Fibroblast of peridontal ligament (primary cell): ENCODE measurements around the gene RAB11FIP3.

Experiments
- DNase-seq: peaks from one replicate; pipeline ENCODE4 v3.0.0-alpha.2; 2010; ENCODE audit errors: extremely low read depth

The RAB11FIP3 gene

DNA sequence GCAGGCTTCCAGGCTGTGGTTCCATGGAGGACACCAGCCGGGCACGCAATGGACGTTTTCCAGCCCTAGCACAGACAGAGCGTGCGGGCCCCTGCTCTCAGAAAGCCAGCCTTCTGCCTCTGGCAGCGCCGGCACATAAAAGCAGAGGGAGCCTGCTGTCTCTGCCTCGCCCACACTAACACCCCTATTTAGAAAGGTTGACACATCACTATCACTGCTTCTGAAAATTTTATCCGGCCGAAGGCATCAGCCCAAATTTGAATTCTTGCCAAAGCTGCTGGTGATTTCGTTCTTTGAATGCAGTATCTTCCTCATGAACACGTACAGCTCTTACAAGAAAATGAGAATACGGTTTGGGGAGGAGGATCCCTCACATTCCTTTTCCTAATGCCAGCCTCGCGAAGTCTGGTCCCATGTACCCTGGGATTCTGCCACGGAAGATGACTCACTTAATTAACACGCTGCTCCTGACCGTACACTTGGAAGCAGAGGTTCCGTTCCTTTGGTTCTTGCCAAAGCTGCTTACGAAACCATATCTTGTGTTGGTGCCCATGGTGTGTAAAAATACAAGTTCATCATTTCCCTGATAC is 1.3 kb upstream of the RAB11FIP3 start:
- DNase-seq = peak; percentile 99

DNA sequence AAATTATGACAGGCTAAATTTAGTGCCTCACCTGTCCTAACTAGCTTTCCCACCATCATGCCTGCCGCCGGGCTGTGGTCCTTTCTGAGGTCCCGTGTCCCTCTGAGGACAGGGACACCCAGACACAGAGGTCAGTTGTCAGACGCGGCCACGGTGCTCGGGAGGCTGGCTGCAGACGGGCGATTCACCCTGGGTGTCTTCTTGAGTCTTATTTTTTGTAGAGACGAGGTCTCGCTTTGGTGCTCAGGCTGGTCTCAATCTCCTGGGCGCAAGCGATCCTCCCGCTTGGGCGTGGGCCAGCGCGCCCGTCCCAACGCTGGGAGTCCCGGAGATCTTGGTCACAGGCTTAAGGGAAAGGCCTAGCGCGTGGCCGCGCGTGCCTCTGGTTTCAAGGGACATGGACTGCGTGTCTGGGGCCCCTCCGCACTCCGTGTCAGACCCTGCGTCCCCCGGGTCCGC is 797 bp upstream of the RAB11FIP3 start:
- no peak for DNase-seq

DNA sequence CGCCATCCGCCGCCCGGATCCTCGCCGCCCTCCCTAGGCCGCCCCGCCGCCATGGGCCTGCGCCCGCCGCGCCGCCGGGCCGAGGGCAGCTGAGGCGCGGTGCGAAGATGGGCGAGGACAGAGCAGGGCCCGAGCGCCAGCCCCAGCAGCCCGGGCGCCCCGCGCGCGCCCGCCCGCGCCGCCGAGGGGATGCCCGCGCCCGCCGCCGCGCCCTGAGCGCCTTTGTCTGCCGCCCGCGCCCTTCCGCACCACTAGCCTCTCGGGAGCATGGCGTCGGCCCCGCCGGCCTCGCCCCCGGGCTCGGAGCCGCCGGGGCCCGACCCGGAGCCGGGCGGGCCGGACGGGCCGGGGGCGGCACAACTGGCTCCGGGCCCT is 278 bp downstream of the RAB11FIP3 start:
- no peak for DNase-seq

DNA sequence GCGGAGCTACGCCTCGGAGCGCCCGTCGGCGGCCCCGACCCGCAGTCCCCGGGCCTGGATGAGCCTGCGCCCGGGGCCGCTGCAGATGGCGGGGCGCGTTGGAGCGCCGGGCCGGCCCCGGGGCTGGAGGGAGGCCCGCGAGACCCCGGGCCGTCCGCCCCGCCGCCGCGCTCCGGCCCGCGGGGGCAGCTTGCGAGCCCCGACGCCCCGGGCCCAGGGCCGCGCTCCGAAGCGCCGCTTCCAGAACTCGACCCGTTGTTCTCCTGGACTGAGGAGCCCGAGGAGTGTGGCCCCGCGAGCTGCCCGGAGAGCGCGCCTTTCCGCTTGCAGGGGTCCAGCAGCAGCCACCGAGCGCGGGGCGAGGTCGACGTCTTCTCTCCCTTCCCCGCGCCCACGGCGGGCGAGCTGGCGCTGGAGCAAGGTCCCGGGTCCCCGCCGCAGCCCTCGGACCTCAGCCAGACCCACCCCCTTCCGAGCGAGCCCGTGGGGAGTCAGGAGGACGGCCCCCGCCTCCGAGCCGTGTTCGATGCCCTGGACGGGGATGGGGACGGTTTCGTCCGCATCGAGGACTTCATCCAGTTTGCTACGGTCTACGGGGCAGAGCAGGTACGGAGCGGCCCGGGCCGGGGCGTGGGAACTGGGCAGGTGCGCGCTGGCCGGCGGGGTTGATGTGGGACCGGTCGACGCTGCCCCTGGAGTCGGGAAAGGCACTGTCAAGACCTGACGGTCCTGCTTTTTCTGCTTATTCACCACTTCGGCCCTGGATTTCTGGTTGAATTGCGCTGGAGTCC is 861 bp downstream of the RAB11FIP3 start:
- no peak for DNase-seq

DNA sequence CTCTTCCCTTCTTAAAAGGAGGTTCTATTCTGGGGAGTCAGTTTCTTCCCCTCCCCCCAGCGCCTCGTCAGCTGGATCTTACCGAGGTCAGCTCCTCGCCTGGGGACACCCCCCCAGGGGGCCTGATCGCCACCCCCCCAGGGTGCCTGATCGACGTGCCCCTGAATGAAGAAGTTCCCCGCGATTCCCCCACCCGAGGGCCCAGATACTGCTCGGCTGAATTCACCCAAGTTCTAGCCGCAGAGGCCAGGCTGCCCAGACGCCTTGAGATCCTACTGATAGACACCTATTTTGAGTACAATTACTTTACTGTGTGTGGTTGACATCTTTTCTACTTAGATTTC is 1.4 kb downstream of the RAB11FIP3 start:
- no peak for DNase-seq

DNA sequence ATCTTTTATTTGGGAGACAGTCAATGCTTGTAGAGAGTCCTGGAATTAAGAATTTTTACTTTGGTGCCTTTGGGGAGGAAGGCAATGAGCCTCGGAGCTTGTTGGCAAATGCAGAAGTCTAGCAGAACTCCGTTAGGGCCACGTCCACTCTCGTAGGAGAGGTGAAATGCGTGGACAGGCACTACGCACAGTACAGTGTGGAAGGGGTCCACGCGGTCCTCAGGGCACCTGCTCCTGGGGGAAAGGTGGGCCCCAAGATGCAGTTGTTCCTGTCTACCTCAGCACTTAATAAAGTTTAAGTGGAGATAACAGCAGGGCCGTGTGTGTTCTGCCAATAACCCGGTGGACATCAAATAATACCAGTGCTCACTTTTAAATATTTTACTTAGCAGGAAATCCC is 1.8 kb downstream of the RAB11FIP3 start:
- peak; percentile 13 for DNase-seq

DNA sequence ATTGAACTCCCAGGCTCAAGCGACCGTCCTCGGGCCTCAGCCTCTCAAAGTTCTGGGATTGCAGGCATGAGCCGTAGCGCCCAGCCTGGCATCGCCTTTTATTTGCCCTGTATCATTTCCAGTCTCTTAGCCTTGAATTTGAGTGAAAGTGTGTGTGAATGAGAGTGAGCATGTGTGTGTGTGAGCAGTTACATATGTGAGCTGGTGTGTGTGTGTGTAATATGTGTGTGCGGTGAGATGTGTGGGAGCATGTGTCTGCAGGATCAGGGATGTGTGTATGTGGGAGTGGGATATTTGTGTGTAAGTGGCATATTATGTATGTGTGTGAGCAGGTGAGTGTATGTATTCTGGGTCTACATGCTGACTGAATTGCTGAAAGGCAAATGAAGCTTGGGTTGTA is 5.5 kb downstream of the RAB11FIP3 start:
- no peak for DNase-seq

DNA sequence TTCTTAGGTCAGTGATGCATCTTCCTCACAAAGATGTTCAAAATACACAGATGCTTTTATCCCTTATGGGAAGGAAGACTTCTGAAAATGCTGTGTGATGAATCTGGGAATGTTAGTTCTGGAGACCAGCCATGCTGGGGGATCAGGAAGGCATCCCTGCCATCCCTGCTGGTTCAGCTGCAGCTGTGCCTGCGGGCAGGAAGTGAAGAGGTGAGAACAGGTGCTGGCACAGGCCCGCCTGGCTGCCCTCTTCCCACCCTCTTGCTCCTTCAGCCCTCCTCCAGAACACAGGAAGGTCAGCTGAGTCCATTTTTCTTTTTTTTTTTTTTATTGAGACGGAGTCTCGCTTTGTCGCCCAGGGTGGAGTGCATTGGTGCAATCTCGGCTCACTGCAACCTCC is 15.2 kb downstream of the RAB11FIP3 start:
- DNase-seq = no peak

DNA sequence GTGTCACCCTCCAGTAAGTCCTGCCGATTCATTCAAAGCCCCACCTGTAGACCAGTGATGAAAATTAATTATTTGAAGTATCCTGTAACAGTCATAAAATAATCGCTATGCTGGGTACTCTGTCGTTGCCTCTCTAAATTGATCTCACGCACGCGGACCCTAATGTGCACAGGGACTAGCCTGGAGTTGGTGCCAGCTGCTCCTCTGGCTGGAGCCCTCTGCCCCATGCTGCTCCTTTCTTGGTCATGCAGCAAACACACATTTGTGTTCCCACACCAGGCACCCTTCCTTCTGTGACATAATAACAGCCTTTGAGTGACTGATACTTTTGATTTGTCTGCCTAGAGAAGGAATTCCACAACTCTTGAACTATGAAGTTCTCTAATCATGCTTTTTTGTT is 16.0 kb downstream of the RAB11FIP3 start:
- no peak for DNase-seq

DNA sequence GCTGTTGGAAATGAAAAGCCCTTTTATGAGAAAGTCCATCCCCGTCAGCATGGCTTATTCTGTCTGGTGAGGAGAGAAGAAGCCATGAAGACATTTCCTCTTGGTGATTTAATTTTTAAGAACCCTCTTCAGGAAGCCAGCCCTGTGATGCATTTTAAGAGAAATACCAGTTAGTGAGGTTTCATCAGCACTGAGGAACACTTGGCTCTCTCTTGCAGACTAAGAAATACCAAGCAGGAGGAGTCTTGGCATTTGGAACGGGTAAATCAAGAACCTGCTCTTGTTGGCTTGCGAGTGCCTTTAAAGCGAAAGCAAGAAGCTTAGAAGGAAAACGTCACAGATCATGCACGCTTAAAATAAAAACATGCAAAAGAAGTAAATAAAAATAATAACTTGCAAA is 17.5 kb downstream of the RAB11FIP3 start:
- DNase-seq = peak; percentile 57

DNA sequence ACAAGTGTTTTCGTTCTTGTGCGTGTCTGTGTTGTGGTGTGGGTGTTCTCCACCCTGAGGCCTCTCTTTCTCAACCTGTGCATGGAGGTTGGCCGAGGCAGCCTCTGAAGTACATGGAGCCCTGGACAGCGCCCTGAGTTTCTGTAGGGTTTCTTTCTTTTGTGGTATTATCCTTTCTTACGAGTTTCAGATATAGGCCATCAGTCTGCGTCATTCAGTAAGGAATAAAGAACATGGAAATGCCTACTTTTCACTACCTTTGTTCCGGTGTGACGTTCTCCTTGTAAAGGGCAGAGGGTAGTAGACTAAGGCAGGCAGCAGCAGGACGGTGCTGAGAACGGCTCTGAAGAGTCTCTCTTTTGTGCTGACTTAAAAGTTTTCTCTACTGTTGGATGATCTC is 18.6 kb downstream of the RAB11FIP3 start:
- no peak for DNase-seq

DNA sequence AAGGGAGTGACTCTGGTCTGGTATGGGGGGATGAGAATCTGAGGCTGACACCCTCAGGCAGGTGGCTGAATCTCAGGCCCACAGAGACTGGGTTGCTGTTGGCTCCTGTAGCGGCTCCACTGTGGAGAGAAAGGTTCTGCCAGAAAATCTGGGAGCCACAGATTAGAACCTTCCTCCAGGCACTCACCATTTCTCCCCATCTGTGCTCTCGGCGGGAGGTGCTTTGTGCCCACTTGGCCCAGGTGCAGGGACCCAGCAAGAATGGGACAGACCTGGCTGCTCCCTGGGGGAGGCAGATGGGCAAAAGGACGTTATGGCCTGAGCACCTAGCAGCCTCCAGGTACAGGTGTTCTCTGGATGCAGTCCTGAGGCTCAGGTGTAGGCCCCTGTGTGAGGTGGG is 20.1 kb downstream of the RAB11FIP3 start:
- no peak for DNase-seq

DNA sequence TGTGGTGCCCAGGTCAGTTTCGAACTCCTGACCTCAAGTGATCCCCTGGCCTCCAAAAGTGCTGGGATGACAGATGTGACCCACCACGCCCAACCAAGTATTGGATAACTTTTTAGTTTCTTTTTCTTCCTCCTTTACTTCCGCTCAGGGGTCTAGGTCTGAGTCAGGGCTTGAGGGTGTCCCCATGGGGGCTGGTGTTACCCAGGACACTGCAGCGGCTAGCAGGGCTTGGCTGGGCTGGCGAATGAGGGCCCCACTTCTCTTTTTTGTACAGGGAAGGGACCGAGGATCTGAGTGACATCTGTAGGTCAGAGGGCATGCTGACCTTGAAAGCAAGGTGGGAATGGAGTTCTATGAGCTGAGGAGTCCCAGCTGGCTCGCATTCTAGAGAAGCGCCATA is 24.9 kb downstream of the RAB11FIP3 start:
- DNase-seq = no peak

DNA sequence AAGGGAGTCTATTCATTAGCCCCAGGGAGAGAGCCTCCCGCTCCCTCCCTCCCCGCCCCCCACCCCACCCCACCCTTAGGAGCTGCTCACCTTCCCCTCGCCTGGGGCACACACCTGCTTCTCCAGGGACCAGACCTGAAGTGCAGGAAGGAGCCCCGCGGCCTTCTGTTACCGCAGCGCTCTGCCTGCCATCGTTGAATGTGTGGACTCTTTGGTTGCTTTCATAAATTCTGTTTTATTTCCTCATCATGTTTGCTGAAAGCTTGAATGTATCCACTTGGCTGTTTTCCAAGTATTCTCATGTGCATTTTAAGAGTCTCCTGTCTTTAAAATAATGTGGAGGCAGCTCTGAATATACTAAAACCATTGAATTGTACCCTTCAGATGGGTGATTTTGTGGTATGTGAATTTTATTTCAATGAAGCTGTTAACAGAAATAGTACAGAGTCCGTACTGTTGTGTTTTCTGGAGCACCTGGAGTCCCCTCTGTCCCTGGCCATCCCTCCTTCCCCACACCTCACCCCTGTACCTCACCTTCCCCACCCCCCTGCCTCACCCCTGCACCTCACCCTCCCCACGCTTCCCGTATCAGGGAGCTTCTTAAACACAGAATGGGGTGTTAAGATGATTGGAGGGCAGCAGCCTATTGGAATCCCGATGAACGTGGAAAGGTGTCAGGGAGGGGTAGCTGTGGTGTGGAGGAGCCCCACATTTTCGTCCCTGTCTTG is 25.5 kb downstream of the RAB11FIP3 start:
- DNase-seq = no peak

DNA sequence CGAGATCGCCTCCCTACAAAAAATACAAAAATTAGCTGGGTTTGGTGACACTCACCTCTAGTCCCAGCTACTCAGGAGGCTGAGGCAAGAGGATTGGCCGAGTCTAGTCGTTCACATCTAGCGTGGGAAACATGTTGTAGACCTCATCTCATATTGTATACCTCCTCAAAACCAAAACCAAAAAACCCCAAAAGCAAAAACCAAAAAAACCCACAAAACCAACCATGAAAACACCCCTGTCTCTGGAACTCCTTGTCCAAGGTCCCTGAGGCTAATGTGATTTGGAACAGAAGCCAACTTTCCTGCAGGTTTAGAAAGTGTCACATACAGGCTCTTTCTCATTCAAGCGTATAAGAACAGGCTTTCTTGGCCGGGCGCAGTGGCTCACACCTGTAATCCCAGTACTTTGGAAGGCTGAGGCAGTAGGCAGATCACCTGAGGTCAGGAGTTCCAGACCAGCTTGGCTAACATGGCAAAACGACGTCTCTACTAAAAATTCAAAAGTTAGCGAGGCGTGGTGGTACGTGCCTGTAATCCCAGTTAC is 29.0 kb downstream of the RAB11FIP3 start:
- no peak for DNase-seq

DNA sequence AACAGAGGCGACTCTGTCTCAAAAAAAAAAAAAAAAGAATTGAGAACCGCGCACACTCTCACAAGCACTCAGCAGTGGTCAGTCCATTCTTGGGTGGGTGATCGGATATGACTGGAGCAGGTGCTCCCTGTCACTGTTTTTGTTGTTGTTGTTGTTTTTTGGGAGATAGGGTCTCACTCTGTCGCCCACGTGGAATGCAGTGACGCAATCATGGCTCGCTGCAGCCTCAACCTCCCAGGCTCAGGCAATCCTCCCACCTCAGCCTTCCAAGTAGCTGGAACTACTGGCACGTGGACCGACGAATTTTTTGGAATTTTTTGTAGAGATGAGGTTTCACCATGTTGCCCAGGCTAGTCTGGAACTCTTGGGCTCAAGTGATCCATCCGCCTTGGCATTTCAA is 30.0 kb downstream of the RAB11FIP3 start:
- no peak for DNase-seq

DNA sequence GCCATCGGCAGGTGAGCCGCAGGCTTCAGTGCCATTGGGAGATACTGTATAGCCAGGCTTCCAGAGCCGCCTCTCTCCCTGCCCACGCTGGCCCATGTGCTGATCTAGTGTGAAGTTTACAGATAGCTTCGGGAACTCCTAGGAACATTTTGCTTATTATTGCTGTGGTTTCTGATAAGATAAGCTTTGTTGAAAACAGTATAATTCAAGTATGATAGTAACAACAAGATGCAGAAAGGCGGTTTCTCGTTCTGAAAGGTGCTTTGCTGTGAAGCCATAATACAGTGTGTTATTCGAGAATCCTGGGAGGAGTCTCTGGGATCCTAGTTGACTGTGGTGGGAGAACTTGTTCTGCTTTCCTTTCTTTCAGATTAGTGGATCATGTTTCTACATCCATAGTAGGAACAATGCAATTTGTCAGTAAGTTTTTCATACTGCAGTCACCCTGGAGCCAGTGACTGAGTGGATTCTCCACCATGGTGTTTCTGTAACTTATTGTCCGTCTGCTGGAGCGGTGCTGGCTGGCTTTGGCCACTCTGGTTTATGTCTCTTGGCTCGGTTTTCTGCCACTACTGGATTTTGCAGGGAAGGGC is 31.5 kb downstream of the RAB11FIP3 start:
- DNase-seq = peak; percentile 36

DNA sequence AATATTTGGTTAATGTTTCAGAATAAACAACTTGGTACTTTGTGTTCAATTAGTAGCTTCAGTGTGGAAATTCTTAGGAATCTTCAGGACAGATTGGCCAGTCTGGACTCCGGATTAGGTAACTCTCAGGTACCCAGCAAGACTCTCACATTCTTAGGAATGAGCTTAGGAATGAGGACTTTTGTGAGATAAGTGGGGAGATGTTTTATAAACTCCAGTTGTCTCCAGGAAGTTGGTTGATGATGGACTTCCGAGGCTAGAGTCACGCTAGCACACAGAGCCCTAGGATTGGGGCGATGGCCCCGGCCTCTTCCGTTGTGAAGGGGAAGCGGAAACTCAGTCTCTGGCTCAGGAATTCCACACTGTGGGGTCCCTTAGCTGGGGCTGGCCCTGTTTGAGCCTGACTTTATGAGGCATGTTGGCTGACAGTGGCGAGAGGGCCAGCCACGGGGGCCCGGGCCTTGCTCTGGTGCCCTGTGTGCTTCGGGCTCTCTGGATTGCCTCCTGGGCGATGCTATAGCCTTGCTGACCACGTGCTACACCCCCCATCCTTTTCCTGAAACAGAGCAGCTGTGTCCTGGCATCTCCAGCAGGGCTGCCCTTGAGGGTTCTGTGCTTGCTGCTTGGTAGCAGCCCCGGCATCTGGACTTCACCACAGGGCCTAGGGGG is 32.4 kb downstream of the RAB11FIP3 start:
- DNase-seq = no peak

DNA sequence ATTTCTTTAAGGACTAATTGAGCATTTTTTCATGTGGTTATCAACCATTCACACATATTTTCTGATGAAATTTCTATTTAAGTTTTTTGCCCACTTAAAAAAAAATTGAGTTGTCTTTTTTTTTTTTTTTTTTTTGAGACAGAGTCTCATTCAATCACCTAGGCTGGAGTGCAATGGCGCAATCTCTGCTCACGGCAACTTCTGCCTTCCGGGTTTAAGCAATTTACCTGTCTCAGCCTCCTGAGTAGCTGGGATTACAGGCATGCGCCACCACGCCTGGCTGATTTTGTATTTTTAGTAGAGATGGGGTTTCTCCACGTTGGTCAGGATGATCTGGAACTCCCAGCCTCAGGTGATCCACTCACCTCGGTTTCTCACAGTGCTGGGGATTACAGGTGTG is 34.3 kb downstream of the RAB11FIP3 start:
- DNase-seq = no peak

DNA sequence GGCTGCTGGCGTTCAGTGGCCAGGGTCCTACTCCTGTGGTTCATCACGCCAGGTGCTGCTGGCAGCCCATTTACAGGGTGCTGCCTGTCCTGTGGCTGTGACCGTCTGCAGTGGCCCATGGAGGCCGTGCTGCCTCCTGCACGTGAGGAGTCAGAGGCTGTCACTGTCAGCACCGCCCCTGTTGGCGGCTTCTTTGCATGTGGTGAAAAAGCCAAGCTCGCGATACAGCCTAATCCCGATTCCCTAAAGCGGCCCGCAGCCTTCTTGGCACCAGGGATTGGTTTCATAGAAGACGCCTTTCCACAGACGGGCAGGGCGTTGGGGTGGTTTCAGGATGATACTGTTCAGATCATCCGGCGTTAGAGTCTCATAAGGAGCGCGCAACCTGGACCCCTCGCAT is 35.3 kb downstream of the RAB11FIP3 start:
- no peak for DNase-seq

DNA sequence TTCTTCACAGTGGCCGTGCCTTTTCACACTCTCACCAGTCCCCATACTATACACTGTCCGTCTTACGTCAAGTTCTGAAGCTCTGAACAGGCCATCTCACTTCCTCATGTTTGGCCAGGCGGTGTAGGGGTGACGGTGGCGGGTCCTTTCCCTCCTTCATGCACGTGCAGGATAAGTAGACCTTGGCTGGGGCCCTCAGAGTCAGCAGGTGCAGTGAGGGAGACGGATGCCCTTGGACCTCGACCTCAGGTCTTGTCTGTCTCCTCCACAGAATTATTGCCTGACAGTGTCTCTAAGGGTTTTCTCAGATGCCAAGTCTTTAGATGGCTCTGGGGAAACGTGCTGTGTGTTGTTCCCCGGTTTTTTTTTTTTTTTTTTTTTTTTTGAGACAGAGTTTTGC is 37.6 kb downstream of the RAB11FIP3 start:
- DNase-seq = no peak

DNA sequence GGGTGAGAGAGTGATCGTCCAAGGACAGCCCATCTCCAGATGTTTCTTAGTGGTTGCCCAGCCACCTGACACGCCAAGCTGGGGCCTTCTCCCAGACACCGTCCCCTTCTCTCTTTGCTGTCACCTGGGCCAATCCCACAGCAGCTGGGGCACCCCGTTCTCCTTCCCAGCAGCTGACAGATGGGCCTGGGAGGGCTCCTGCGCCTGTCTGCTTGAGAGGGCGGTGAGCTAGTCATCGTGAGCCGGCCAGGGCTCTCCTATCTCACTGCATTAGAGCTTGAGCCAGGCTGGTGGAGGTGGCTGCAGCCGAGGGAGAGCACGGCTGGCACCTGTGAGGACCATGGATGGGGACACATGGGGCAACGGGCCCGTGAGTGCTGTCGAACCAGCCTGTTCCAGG is 41.2 kb downstream of the RAB11FIP3 start:
- DNase-seq = no peak
